Measurements from ENCODE around the gene NAT10.

The NAT10 gene

DNA sequence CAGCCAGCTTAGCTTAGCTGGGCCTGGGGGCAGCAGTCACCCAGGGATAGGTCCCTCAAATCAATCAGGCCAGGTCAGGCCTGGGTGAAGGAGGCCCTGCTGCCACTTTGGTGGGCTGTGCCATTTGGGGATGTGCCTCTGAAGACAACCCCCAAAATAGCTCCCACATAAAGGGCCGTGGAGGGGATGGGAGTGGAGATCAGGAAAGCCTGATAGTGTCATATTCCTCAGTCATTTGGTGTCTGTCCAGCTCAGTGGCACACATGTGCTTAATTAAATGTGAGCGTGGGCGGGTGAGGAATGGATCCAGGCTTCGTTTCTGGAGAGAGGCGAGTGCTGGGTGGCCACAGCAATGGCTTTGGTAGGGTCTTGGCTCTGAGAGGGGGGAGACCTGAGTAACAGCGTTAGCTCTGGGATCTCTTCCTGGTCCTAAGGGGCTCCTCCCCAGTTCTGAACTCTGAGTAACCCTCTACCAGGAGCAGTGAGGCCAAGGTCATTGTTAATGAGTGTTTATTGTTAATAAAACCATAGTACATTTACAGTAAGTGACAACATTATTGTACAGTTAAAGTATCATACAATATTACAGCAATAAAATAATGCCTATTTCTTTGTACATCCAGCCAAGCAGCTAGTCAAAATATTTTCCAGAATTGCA lies 45.2 kb downstream of the NAT10 start:
- no peak for DNase-seq

DNA sequence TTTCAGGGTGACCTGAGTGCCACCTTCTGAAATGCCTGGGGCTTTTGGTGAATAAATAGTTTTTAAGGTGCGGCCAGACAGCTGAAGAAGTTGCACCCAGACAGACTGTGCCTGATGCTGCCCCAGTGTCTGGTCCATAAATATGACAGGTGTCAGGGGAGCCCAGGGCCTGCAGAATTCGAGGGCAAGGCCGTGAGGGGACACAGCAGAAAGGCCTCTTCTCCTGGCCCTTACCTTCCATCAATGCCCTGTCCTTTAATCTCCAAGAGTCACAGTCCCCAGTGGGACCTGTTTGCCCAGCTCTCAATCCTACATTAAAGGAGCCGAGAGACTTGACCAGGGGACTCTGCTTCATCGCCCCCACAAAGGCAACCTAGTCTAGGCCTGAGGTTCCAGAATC lies 45.7 kb downstream of the NAT10 start:
- DNase-seq: no peak

DNA sequence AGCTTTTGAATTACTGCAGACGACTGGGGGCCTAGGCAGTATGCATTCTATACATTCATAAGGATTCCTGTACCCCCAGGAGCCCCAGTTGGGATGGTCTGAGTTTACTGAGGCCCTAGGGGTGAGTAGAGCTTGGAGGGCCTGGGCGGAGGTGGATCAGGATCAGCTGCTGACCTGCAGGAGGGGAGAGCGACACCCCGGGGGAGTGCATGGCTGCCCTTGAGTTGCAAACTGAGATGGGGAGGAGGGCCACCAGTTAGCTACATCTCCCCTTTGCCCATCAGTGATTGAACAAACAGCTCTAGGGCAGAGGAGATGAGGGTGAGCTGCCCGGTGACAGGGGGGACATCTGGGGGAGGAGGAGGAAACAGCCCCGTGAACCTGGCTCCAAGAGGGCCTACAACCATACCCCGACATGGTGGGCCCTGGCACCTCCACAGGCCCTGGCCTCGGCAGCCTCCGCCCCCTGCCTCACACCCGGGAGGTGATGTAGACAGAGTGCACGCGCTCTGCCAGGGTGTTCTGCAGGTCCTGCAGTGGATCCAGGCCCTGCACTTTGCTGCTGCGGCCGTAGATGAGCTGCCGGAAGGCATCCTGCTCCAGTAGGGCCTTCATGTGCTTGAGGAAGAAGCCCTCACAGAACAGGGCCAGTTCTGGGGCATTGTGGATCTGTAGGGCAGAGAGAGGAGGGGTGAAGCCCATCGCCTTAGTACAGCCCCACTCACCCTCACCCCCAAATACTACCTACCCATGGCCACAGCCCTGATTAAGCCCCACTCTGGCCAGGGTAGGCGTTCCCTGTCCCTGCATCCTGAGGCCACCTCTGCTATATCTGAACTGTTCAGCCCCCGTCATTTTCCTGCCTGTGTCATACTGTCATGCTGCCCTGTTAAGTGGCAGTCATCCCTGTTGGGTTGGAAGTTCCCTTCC lies 46.8 kb downstream of the NAT10 start:
- no peak for DNase-seq

GRCh38 chr11:34154059-34154875 lies 48.8 kb downstream of the NAT10 start:
- DNase-seq: no peak

DNA sequence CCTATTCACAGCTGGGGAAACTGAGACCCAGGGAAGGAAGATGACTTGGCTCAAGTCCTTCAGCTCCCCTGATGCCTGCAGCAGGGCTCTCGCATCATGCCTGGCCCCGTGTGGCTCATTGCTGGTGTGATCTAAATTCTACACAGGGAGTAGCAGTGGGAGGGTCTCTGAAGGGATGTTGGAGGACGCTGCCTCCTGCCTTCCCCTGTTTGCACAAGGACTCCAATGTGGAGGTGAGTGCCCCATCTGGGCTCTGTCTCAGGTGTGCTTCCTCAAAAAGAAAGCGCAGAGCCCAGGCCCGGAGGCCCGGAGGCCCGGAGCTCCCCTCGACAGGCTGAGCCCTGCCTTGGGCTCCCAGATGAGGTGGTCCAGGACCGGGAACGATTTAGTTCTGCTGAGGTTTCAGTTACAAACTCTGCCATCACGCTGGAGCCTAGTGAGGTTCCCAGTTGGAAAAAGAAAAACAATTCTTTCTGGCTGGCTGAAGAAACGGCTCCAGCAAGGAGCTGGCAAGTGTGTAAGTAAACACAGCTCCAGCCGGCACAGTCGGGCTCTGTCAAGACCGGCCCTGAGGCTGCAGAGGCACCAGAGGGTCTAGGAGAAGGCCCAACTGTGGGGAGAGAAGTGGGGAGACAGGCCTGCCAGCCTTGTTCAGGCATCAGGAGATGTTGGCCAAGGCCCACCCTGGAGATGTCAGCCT lies 49.8 kb downstream of the NAT10 start:
- DNase-seq: no peak

DNA sequence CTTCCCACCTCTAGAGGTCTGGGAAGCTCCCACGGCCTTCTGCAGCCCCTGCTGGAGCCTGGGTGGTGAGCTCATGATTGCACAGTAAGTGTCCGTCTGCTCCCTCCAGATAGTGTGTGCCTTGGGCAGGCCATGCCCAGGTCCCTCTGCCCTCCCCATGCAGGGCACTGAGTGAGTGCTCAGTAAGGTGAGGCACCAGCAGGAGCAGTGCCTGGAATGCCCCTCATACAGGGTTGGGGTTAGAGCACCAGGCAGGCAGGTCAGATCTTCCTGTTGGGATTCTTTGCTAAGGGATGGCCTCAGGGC lies 50.3 kb downstream of the NAT10 start:
- no peak for DNase-seq

- no peak for DNase-seq
These were observed 51.7 kb downstream of the NAT10 start for GRCh38 chr11:34157163-34157562.

DNA sequence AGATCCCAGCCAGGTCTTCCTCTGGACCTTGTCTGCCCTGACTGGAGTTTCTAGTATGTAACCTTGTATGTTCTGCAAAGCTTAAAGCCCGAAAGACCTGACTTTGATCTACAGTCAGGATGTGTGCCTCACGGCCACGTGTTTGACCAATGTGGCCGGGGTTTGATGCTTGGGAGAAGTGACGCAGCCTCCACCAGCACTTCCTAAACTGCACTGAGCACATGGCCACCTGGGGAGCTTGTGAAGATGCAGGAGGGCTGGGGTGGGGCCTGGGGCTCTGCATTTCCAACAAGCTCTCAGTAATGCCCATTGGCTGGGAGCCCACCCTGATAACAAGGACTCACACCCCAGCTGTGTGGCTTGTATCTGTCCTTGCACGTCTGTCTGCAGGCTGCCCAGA lies 53.2 kb downstream of the NAT10 start:
- DNase-seq: no peak

- DNase-seq: no peak
These were observed 54.8 kb downstream of the NAT10 start for GRCh38 chr11:34160049-34160721.

DNA sequence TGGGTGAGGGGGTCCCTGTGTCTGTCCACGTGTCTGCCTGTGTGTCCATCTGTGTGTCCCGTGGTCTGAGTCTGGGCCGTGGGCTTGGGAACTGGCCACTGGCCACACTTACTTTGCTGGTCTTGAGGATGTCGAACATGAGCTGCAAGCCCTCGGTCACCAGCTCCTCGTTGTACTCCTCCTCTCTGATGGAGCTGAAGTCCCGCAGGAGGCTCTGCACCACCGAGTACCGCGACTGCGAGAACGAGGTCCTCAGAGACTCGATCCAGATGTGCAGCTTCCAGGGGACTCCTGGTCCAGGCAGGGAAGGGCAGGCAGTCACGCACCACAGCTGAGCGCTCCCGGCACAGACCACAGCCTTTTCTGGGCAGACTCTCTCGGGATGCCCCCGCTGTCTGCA lies 55.4 kb downstream of the NAT10 start:
- DNase-seq: no peak

DNA sequence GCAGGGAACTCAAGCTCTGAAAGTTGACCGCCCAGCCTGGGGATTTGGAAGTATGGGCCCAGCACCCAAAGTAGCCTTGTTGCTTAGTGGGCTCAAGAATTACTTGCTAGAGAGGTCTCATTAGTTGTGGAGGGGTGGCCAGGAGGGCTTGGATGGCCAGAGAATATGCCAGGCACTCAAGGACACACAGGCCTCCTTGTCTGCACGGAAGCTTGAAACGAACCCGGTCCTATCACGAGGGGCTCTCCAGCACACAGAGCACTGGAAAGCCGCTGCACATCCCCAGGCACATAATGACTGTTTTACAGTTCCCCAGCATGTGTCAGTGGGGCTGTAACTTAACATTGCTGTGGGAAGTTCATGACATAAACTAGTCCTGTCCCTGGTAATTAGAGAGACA lies 55.9 kb downstream of the NAT10 start:
- no peak for DNase-seq

DNA sequence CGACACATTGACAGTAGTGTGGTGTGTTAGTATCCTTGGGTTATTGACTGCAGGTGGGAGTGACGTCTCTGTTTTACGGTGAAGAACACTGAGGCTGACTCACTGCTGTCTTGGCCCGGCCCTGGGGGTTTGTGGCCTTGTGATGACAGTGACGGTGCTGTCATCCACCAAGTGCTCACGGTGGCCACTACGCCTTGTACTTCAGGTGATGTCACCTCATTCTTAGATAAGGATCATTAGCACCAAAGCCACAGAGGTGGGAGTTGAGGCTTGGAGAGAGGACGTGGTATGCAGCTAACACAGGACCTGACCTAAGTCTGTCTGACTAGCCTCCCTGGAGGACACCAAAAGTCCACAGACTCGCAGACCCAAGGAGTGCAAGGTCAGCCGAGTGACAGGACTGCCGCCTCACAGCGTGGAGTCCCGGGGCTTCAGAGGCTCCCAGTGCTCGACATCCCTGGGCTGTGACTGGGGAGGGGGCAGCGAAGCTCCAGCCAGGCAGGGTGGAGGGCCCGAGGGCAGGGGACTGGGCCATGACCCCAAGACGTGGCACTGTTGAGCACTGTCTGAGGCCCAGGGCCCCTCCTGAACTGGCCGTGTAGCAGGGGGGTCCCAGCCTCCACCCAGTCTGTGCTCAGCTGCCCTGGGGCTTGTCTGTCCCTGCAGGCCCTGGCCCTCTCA lies 56.5 kb downstream of the NAT10 start:
- no peak for DNase-seq

DNA sequence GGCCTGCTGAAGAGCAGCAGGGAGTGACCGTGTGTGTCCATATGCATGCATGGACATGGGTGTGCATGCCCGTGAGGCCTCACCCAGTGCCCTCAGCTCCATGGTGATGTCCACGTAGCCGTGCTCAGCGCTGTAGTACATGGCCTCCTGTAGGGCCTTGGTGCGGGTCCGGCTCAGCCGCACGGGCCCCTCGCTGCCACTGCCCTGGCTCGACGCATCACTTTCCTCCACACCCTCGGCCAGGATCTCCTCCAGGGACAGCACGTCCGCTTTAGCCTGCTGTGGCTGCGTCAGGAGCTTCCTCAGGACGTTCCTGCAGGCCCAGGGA lies 57.0 kb downstream of the NAT10 start:
- no peak for DNase-seq

DNA sequence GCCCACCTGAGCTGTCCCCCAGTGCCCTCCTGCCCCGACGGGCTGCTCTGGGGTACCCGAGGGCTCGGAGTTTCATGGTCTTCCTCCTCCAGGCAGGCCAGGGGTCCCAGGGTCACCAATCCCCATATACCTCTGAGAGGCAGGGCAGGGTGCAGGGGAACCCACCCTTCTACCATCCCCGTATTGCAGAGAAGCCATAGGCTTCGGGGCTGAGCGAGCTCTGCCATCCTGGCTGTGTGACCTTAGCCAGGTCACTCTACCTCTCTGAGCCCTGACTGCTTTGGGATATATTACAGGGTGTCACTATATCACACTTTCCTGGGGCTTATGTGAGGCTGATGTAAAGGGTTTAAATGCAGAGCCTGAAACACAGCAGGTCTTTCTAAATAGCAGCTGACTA lies 57.4 kb downstream of the NAT10 start:
- DNase-seq: no peak

DNA sequence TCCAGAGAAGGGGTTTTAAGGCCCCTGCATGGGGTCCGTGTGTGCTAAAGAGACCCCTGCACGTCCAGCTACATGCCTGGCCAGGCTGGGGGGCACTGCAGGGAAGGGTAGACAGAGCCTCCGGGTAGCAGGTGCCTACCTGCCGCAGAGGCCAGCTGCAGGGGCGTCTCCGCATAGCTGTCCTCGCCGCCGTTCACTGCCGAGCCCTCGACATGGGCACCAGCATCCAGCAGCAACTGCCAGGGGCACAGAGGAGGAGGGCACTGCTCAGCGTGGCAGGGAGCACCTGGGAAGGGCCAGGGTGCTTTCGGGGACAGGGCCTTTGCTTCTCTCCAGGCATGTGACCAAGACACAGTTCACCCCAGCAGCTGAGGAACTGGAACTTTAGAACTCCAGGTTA lies 59.7 kb downstream of the NAT10 start:
- DNase-seq: no peak

DNA sequence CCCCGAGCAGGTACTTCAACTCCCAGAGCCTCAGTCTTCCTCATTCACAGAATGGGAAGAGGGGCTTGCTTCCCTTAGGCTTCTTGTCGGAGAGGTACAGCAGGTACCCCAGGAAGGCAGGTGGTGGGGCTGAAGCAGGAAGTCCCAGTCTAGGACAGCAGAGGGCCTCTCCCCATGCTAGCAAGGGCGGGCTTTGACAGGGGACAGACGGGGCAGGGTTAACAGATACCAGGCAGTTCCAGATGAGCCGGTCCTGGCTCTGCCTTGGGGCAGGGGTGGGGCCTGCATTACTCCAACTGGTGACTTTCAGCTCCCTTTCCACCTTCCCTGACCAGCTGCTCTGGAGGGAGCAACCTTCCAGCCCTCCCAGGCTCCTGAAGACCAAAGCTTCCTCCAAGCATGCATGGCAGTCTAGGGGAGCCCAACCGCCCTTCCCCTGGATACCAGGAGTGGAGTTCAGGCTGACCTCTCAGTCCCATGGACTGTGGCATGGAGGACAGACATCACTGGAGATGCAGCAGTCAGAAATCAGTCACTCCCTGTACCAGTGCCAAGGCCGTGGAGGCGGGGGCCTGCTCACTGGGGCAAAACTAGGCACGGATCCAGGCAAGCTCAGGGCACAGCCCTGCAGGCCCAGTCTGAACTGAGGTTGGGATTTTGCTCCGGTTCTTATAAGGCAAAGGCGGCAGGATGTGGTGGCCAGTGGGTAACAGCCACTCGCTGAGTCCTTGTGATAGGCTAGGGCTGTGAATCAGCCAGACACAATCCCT lies 60.5 kb downstream of the NAT10 start:
- DNase-seq: no peak

GRCh38 chr11:34166806-34167740 lies 61.6 kb downstream of the NAT10 start:
- DNase-seq: no peak

GRCh38 chr11:34167961-34168360 lies 62.5 kb downstream of the NAT10 start:
- no peak for DNase-seq

DNA sequence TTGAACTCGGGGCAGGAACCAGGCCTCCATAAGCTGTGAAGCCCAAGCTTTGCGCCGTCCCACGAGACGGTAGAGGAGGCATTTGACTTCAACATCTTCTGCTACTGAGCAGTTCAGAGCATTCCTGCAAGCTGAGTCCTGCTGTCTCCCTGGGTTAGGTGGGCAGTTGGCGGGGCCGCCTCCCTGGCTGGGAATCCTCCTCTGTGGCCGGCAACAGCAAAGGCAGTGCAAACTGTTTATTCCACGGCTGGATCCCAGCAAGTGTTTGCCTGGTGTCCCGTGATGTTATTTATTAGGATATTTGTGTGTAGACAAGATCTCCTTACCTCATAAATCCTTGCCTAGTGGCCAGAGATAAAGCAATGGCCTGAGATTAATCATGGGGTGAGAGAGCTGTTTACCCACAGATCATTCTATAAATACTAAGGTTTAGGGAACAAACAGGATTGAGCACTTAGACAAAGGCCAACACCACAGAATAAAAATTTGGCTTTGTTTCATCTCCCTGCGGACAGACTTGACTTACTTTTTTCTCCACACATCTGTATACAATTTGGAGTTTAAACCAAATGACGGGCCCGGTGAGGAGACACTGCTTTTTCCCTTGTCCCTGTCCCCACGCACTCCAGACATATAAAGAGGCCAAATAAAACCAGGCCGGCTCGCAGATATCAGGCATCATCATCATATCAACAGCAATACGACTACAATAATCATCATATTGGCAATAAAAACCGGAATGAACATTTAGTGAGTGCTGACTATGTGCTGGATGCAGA lies 63.4 kb downstream of the NAT10 start:
- no peak for DNase-seq
